Tibial artery (tissue), 4 donors: ENCODE measurements around the gene SLC9B1.
"Not testable (repeated sequence)": the region's sequence is repeated elsewhere in the genome, so short reads cannot be mapped to it uniquely, and the experiment has no call there.

Source experiments
- DNase-seq, 2 donors: peaks; one replicate each; pipeline ENCODE4 v3.0.0-alpha.2; 2019
- H3K27ac ChIP-seq, 2 donors: fragments of 200-600 bp; sonication (generic) in 1 of 2; 1 replicate in 1 of 2; 2 replicates in 1 of 2; pipeline ENCODE4 v1.5.1; 2018 to 2019; ENCODE audit warnings: mild to moderate bottlenecking in 1 of 2
- H3K27me3 ChIP-seq, 2 donors: fragments of 200-600 bp; sonication (generic) in 1 of 2; one replicate each; pipeline versions ENCODE4 v1.5.1 to v1.6.0; 2016 to 2019
- H3K36me3 ChIP-seq, 3 donors: fragments of 200-600 bp; sonication (generic) in 2 of 3; one replicate each; pipeline ENCODE4 v1.5.1; 2016 to 2019; ENCODE audit warnings: mild to moderate bottlenecking in 2 of 3
- H3K4me1 ChIP-seq, 4 donors: fragments of 200-600 bp; sonication (generic) in 2 of 4; 1 replicate in 3 of 4; 2 replicates in 1 of 4; pipeline ENCODE4 v1.5.1; 2016 to 2019
- H3K4me3 ChIP-seq, 2 donors: fragments of 200-600 bp; sonication (generic) in 1 of 2; 1 replicate in 1 of 2; 2 replicates in 1 of 2; pipeline ENCODE4 v1.5.1; 2018 to 2019; ENCODE audit warnings: mild to moderate bottlenecking in 2 of 2
- H3K9me3 ChIP-seq, 3 donors: fragments of 200-600 bp; sonication (generic) in 1 of 3; one replicate each; pipeline ENCODE4 v1.5.1; 2016 to 2019
- intact Hi-C: fragments of 100-400 bp; cut with DNase I; formaldehyde crosslinking; loops from one replicate; pipeline ENCODE4 v1.15.0; 2023; ENCODE audit warnings: low total_unique reads
- TF ChIP-seq, protein P1 (sequence below), 2 experiments: fragments of 200-600 bp in 1 of 2; fragments of 450-650 bp in 1 of 2; IDR thresholded peaks; one replicate each; pipeline ENCODE4 v1.5.1; 2017 to 2019; ENCODE audit warnings: antibody characterized with exemption in 2 of 2, mild to moderate bottlenecking in 1 of 2, moderate library complexity in 1 of 2

The SLC9B1 gene

GRCh38 chr4:102888570-102888969 is 130.9 kb downstream of the SLC9B1 start:
- DNase-seq, intact Hi-C loops, H3K27ac ChIP-seq, H3K4me3 ChIP-seq, H3K27me3 ChIP-seq, H3K36me3 ChIP-seq, H3K9me3 ChIP-seq, H3K4me1 ChIP-seq: not testable (repeated sequence)

GRCh38 chr4:102883278-102883677 is 136.2 kb downstream of the SLC9B1 start:
- H3K9me3 ChIP-seq, result no peaks in the 10 kb centered on the region
- H3K4me3 ChIP-seq, result no peak overlapping the region
- H3K27me3 ChIP-seq, result no peaks in the 10 kb centered on the region
- no peaks in the 10 kb centered on the region for H3K4me1 ChIP-seq
- no peak overlapping the region for H3K27ac ChIP-seq
- TF ChIP-seq, protein P1, sequence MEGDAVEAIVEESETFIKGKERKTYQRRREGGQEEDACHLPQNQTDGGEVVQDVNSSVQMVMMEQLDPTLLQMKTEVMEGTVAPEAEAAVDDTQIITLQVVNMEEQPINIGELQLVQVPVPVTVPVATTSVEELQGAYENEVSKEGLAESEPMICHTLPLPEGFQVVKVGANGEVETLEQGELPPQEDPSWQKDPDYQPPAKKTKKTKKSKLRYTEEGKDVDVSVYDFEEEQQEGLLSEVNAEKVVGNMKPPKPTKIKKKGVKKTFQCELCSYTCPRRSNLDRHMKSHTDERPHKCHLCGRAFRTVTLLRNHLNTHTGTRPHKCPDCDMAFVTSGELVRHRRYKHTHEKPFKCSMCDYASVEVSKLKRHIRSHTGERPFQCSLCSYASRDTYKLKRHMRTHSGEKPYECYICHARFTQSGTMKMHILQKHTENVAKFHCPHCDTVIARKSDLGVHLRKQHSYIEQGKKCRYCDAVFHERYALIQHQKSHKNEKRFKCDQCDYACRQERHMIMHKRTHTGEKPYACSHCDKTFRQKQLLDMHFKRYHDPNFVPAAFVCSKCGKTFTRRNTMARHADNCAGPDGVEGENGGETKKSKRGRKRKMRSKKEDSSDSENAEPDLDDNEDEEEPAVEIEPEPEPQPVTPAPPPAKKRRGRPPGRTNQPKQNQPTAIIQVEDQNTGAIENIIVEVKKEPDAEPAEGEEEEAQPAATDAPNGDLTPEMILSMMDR (IDR thresholded peaks at IDR 0.05), result no peak
- intact Hi-C loops, result no loop called here
- no peak for DNase-seq
- H3K36me3 ChIP-seq, result peaks cover 0 to 4% (median 4%) of the 10 kb centered on the region in 3 donors

DNA sequence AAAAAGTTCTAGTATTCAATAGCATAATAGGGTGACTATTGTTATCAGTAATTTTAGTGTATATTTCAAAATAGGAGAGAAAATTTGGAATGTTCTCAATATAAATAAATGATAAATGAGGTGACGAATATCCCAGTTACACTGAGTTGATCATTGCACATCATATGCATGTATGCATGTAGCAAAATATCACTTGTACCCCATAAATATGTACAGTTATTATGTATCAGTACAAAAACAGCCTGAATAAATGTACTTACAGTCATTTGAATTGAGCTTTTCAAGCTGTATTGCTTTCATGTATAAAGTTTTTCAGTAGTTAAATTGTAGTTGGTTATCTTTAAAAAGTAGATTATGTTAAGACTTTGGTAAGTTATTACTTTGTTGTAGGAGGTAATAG is 138.2 kb downstream of the SLC9B1 start:
- intact Hi-C loops, result no loop called here
- TF ChIP-seq, protein P1 (IDR thresholded peaks at IDR 0.05), result no peak

DNA sequence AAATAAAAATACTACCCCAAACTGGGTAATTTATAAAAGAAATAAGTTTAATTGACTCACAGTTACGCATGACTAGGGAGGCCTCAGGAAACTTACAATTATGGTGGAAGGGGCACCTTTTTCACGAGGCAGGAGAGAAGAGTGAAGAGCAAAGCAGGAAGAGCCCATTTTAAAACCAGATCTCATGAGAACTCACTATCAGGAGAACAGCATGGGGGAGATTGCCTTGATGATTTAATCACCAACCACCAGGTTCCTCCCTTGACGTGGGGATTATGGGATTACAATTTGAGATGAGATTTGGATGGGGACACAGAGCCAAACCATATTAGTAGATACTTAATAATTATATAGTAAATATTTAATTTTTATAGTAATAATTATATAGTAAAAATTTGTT is 140.6 kb downstream of the SLC9B1 start:
- intact Hi-C loops, result no loop called here
- no peak for DNase-seq
- TF ChIP-seq, protein P1 (IDR thresholded peaks at IDR 0.05), result no peak

More for the DNA sequence above, 138.2 kb downstream of the SLC9B1 start:
- Histone ChIP-seq H3K4me3 (no peak overlapping the region), H3K27ac (no peak overlapping the region), H3K4me1 (no peaks in the 10 kb centered on the region), H3K9me3 (no peaks in the 10 kb centered on the region), H3K36me3 (peaks cover 0 to 4% (median 4%) of the 10 kb centered on the region in 3 donors), H3K27me3 (no peaks in the 10 kb centered on the region)
- no peak for DNase-seq

GRCh38 chr4:102878349-102878748 is 141.2 kb downstream of the SLC9B1 start:
- intact Hi-C loops, H3K4me1 ChIP-seq, H3K9me3 ChIP-seq, H3K4me3 ChIP-seq, H3K27me3 ChIP-seq, H3K27ac ChIP-seq, H3K36me3 ChIP-seq: not testable (repeated sequence)
- peak in 1 of 2 donors; percentile 47 for DNase-seq

More for the DNA sequence above, 140.6 kb downstream of the SLC9B1 start:
- no peaks in the 10 kb centered on the region for H3K9me3 ChIP-seq
- H3K27me3 ChIP-seq, result no peaks in the 10 kb centered on the region
- H3K27ac ChIP-seq, result no peak overlapping the region
- no peaks in the 10 kb centered on the region for H3K4me1 ChIP-seq
- peaks cover 0 to 4% (median 0%) of the 10 kb centered on the region in 3 donors for H3K36me3 ChIP-seq
- no peak overlapping the region for H3K4me3 ChIP-seq

DNA sequence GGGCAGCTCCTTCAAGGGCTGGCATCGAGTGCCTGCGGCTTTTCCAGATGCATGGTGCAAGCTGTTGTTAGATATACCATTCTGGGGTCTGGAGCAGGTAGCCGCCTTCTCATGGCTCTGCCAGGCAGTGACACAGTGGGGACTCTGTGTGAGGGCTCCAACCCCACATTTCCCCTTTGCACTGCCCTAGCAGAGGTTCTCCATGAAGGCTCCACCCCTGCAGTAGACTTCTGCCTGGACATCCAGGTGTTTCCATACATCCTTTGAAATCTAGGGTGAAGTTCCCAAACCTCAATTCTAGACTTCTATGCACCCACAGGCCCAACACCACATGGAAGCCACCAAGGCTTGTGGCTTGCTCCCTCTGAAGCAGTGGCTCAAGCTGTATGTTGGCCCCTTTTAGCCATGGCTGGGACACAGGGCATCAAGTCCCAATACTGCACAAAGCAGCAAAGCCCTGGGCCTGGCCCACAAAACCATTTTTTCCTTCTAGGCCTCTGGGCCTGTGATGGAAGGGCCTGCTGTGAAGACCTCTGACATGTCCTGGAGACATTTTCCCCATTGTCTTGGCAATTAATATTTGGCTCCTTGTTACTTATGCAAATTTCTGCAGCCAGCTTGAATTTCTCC is 141.9 kb downstream of the SLC9B1 start:
- not testable (repeated sequence) for H3K27ac ChIP-seq

DNA sequence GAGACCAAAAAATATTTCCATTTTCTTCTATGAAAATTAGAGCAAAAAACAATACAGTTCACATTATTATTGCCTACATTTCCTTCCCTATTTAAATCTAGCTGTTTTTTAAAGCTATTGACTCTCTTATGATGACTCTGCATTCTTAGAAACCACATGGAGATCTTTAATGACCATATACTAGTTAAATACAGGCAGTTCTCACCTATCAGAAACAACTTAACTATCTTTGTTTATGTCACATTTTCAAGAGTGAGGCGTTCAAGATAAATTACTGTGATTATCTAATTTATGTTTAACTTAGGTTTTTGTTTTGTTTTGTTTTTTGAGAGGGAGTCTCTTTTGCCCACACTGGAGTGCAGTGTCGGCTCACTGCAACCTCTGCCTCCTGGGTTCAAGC is 147.7 kb downstream of the SLC9B1 start:
- no peak overlapping the region for H3K27ac ChIP-seq
- H3K9me3 ChIP-seq, result no peaks in the 10 kb centered on the region
- H3K27me3 ChIP-seq, result no peaks in the 10 kb centered on the region
- peaks cover 0 to 29% (median 2%) of the 10 kb centered on the region in 4 donors for H3K4me1 ChIP-seq
- H3K4me3 ChIP-seq, result no peak overlapping the region
- no peak for DNase-seq
- intact Hi-C loops, result no loop called here
- TF ChIP-seq, protein P1 (IDR thresholded peaks at IDR 0.05), result no peak
- no peaks in the 10 kb centered on the region for H3K36me3 ChIP-seq

More for the DNA sequence above, 141.9 kb downstream of the SLC9B1 start:
- H3K4me3 ChIP-seq, intact Hi-C loops, H3K27me3 ChIP-seq, H3K36me3 ChIP-seq, H3K9me3 ChIP-seq, H3K4me1 ChIP-seq, DNase-seq: not testable (repeated sequence)
